Measurements from ENCODE around the gene SNPH.

GRCh38 chr20:1281279-1282057 lies 15.4 kb downstream of the SNPH start:
- no peak for TF ChIP-seq CTCF (IDR thresholded peaks at IDR 0.05)
- TF ChIP-seq POLR2A (IDR thresholded peaks at IDR 0.05) = no peak
